Urinary bladder (tissue), 4 donors: ENCODE measurements around the gene CYREN. TPM values are rescaled to one million over a fixed set of nuclear protein-coding genes. Genes with fewer than 3 reads are reported as not detected.

ENCODE experiments used
- DNase-seq: peaks from one replicate; pipeline ENCODE4 v3.0.0-alpha.2; 2015; ENCODE audit errors: extremely low spot score
- H3K27ac ChIP-seq: one replicate; pipeline ENCODE4 v1.5.1; 2013; ENCODE audit warnings: low read depth, mild to moderate bottlenecking, moderate library complexity
- H3K36me3 ChIP-seq: one replicate; pipeline ENCODE4 v1.6.1; 2013; ENCODE audit warnings: mild to moderate bottlenecking, moderate library complexity; ENCODE audit not compliant: insufficient read depth
- H3K4me1 ChIP-seq: one replicate; pipeline ENCODE4 v1.6.1; 2013; ENCODE audit warnings: mild to moderate bottlenecking, moderate library complexity; ENCODE audit not compliant: insufficient read depth
- H3K4me3 ChIP-seq: one replicate; pipeline ENCODE4 v1.5.1; 2013; ENCODE audit warnings: low read depth, low read length
- WGBS: extraction: QIAGEN DNeasy Blood & Tissue Kit; methylation state at CpG from one replicate; pipeline ENCODE4 v1.1.7; 2013; 5-methylcytosine and 5-hydroxymethylcytosine counted together
- polyA plus RNA-seq: library from polyadenylated mRNA; stranded (reverse); fragments of 200-250 nt; gene quantifications from one replicate; pipeline ENCODE4 v1.2.3, GENCODE V29; 2013
- total RNA-seq: library from RNA; depleted of rRNA; stranded (reverse); fragments of >200 nt; gene quantifications from one replicate; pipeline ENCODE4 v1.2.3, GENCODE V29; 2014
- donor health status: healthy with polysubstance abuse.
- donor health status: healthy.

Gene CYREN
- total and polyA plus RNA-seq, 2 donors = 22.0 to 33.5 TPM

- H3K36me3 ChIP-seq = no peaks in the 10 kb centered on the region
- DNase-seq = no peak
- WGBS = 93% methylated on average over 8 of the region's 8 CpGs
- H3K27ac ChIP-seq = no peak overlapping the region
- no peak overlapping the region for H3K4me3 ChIP-seq
- no peaks in the 10 kb centered on the region for H3K4me1 ChIP-seq
Measured at GRCh38 chr7:135205850-135206249, 35.3 kb upstream of the CYREN start.

- no peak for DNase-seq
- Histone ChIP-seq H3K27ac (no peak overlapping the region), H3K4me3 (no peak overlapping the region), H3K36me3 (no peaks in the 10 kb centered on the region), H3K4me1 (no peaks in the 10 kb centered on the region)
- 91% methylated on average over 5 of the region's 5 CpGs for WGBS
Measured at GRCh38 chr7:135204876-135205275, 34.4 kb upstream of the CYREN start.

GRCh38 chr7:135204341-135204749 lies 33.8 kb upstream of the CYREN start:
- no peaks in the 10 kb centered on the region for H3K4me1 ChIP-seq
- no peak for DNase-seq
- 79% methylated on average over 6 of the region's 6 CpGs for WGBS
- no peaks in the 10 kb centered on the region for H3K36me3 ChIP-seq
- H3K4me3 ChIP-seq = no peak overlapping the region
- H3K27ac ChIP-seq = no peak overlapping the region

- no peak overlapping the region for H3K4me3 ChIP-seq
- H3K36me3 ChIP-seq = peaks cover 3% of the 10 kb centered on the region
- no peak for DNase-seq
- 78% methylated on average over 2 of the region's 2 CpGs for WGBS
- no peak overlapping the region for H3K27ac ChIP-seq
- no peaks in the 10 kb centered on the region for H3K4me1 ChIP-seq
Measured at GRCh38 chr7:135201350-135201749, 30.8 kb upstream of the CYREN start.

- Histone ChIP-seq H3K27ac (no peak overlapping the region), H3K36me3 (peaks cover 3% of the 10 kb centered on the region), H3K4me1 (no peaks in the 10 kb centered on the region), H3K4me3 (no peak overlapping the region)
- DNase-seq = no peak
- 67% methylated on average over 3 of the region's 3 CpGs for WGBS
Measured at GRCh38 chr7:135200821-135201331, 30.4 kb upstream of the CYREN start.

GRCh38 chr7:135199439-135199838 lies 28.9 kb upstream of the CYREN start:
- no peak overlapping the region for H3K4me3 ChIP-seq
- H3K27ac ChIP-seq = no peak overlapping the region
- 88% methylated on average over 4 of the region's 4 CpGs for WGBS
- peaks cover 3% of the 10 kb centered on the region for H3K36me3 ChIP-seq
- no peak for DNase-seq
- no peaks in the 10 kb centered on the region for H3K4me1 ChIP-seq

GRCh38 chr7:135197906-135198655 lies 27.6 kb upstream of the CYREN start:
- H3K4me1 ChIP-seq = no peaks in the 10 kb centered on the region
- 92% methylated on average over 15 of the region's 15 CpGs for WGBS
- DNase-seq = no peak
- H3K27ac ChIP-seq = no peak overlapping the region
- H3K36me3 ChIP-seq = peaks cover 5% of the 10 kb centered on the region
- no peak overlapping the region for H3K4me3 ChIP-seq

- no peak overlapping the region for H3K27ac ChIP-seq
- WGBS = 87% methylated on average over 2 of the region's 2 CpGs
- no peak overlapping the region for H3K4me3 ChIP-seq
- H3K36me3 ChIP-seq = peaks cover 5% of the 10 kb centered on the region
- DNase-seq = no peak
- H3K4me1 ChIP-seq = no peaks in the 10 kb centered on the region
Measured at GRCh38 chr7:135197343-135197742, 26.8 kb upstream of the CYREN start.

- no peak overlapping the region for H3K4me3 ChIP-seq
- no peaks in the 10 kb centered on the region for H3K4me1 ChIP-seq
- DNase-seq = no peak
- H3K27ac ChIP-seq = no peak overlapping the region
- 93% methylated on average over 14 of the region's 14 CpGs for WGBS
- peaks cover 5% of the 10 kb centered on the region for H3K36me3 ChIP-seq
Measured at GRCh38 chr7:135195968-135196629, 25.6 kb upstream of the CYREN start.

- Histone ChIP-seq H3K4me1 (no peaks in the 10 kb centered on the region), H3K27ac (no peak overlapping the region), H3K4me3 (no peak overlapping the region), H3K36me3 (peaks cover 5% of the 10 kb centered on the region)
- WGBS = 89% methylated on average over 4 of the region's 4 CpGs
- no peak for DNase-seq
Measured at GRCh38 chr7:135195156-135195555, 24.6 kb upstream of the CYREN start.

GRCh38 chr7:135194494-135195095 lies 24.1 kb upstream of the CYREN start:
- no peak overlapping the region for H3K4me3 ChIP-seq
- no peaks in the 10 kb centered on the region for H3K4me1 ChIP-seq
- H3K27ac ChIP-seq = no peak overlapping the region
- peaks cover 5% of the 10 kb centered on the region for H3K36me3 ChIP-seq
- 87% methylated on average over 12 of the region's 12 CpGs for WGBS
- no peak for DNase-seq

- H3K36me3 ChIP-seq = peaks cover 8% of the 10 kb centered on the region
Measured at GRCh38 chr7:135193615-135194081, 23.1 kb upstream of the CYREN start.

GRCh38 chr7:135192914-135193536 lies 22.5 kb upstream of the CYREN start:
- peaks cover 8% of the 10 kb centered on the region for H3K36me3 ChIP-seq
- no peak overlapping the region for H3K4me3 ChIP-seq
- WGBS = 92% methylated on average over 11 of the region's 11 CpGs
- H3K27ac ChIP-seq = no peak overlapping the region
- H3K4me1 ChIP-seq = no peaks in the 10 kb centered on the region
- DNase-seq = no peak

More at GRCh38 chr7:135193615-135194081, 23.1 kb upstream of the CYREN start:
- Histone ChIP-seq H3K27ac (no peak overlapping the region), H3K4me1 (no peaks in the 10 kb centered on the region), H3K4me3 (no peak overlapping the region)
- no peak for DNase-seq
- 86% methylated on average over 10 of the region's 10 CpGs for WGBS
